Endothelial cell (in vitro differentiated cells): ENCODE data around the gene RUFY3. TPM values are rescaled to one million over a fixed set of nuclear protein-coding genes. Genes with fewer than 3 reads are reported as not detected.

ENCODE experiments used
- DNase-seq: peaks from one replicate; pipeline ENCODE4 v3.0.0; 2021; ENCODE audit warnings: low spot score
- H3K27ac Mint-ChIP-seq: one replicate; pipeline ENCODE4 v1.8.0; 2021; ENCODE audit warnings: mixed read lengths, inconsistent platforms; ENCODE audit not compliant: unreplicated experiment
- H3K27me3 Mint-ChIP-seq: one replicate; pipeline ENCODE4 v1.8.0; 2021; ENCODE audit warnings: mild to moderate bottlenecking, moderate library complexity, mixed read lengths, inconsistent platforms; ENCODE audit not compliant: unreplicated experiment
- H3K36me3 Mint-ChIP-seq: one replicate; pipeline ENCODE4 v1.8.0; 2021; ENCODE audit warnings: mild to moderate bottlenecking, low read depth, mixed read lengths, inconsistent platforms; ENCODE audit not compliant: unreplicated experiment
- H3K4me1 Mint-ChIP-seq: one replicate; pipeline ENCODE4 v1.8.0; 2021; ENCODE audit warnings: mild to moderate bottlenecking, mixed read lengths, inconsistent platforms; ENCODE audit not compliant: unreplicated experiment
- H3K4me3 Mint-ChIP-seq: one replicate; pipeline ENCODE4 v1.8.0; 2021; ENCODE audit warnings: mild to moderate bottlenecking, mixed read lengths, inconsistent platforms; ENCODE audit not compliant: unreplicated experiment
- H3K9me3 Mint-ChIP-seq: one replicate; pipeline ENCODE4 v1.8.0; 2021; ENCODE audit warnings: mixed read lengths, inconsistent platforms; ENCODE audit not compliant: unreplicated experiment
- total RNA-seq: library from RNA; stranded (reverse); fragmentation: NEBNext Ultra II Directional; extraction: Animal tissue kit (Norgen Biotek cat#: 25700); gene quantifications from one replicate; pipeline ENCODE4 v1.2.1, GENCODE V29; 2021; ENCODE audit not compliant: unreplicated experiment
- TF ChIP-seq, protein P1 (sequence below): fragments of 200-600 bp; sonication (generic); IDR thresholded peaks from one replicate; pipeline ENCODE4 v1.5.0; 2021; ENCODE audit warnings: antibody characterized with exemption; ENCODE audit not compliant: unreplicated experiment

The RUFY3 gene
- total RNA-seq, 1 donor from 2014 or later: 72.6 TPM

DNA sequence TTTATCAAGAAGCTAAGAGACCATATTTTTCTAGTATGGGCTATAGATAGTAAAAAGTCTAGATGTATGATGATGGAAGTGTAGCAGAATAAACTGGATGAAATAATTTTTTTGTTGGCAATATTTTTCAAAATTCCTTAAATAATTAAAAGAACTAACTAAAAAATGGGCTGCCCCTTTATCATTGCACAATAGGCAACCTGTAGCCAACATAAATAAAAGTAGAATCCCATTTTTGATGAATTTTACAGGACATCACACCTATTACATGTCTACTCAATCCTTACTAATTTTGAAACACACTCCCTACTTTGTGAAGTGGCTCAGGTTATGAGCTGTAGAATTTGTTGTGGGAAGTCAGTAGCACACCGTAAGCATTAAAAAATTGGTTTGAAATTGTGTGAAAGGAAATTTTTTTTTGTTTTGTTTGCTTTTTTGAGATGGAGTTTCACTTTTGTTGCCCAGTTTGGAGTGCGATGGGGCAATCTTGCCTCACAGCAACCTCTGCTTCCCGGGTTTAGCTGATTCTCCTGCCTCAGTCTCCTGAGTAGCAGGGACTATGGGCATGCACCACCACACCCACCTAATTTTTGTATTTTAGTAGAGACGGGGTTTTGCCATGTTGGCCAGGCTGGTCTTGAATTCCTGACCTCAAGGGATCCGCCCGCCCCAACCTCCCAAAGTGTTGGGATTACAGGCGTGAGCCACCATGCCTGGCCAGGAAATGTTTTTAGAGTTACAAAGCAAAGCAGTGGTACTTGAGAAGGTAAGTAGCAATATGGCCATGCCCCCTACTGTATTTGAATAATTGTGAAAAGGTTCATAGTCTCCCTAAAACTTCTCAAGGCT is 8.9 kb upstream of the RUFY3 start:
- TF ChIP-seq, protein P1, sequence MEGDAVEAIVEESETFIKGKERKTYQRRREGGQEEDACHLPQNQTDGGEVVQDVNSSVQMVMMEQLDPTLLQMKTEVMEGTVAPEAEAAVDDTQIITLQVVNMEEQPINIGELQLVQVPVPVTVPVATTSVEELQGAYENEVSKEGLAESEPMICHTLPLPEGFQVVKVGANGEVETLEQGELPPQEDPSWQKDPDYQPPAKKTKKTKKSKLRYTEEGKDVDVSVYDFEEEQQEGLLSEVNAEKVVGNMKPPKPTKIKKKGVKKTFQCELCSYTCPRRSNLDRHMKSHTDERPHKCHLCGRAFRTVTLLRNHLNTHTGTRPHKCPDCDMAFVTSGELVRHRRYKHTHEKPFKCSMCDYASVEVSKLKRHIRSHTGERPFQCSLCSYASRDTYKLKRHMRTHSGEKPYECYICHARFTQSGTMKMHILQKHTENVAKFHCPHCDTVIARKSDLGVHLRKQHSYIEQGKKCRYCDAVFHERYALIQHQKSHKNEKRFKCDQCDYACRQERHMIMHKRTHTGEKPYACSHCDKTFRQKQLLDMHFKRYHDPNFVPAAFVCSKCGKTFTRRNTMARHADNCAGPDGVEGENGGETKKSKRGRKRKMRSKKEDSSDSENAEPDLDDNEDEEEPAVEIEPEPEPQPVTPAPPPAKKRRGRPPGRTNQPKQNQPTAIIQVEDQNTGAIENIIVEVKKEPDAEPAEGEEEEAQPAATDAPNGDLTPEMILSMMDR: no peak
- Mint-ChIP-seq H3K9me3 (no peaks in the 10 kb centered on the region), H3K36me3 (no peaks in the 10 kb centered on the region), H3K4me3 (no peak overlapping the region), H3K4me1 (peaks cover 13% of the 10 kb centered on the region), H3K27ac (no peak overlapping the region), H3K27me3 (no peaks in the 10 kb centered on the region)
- DNase-seq: no peak

DNA sequence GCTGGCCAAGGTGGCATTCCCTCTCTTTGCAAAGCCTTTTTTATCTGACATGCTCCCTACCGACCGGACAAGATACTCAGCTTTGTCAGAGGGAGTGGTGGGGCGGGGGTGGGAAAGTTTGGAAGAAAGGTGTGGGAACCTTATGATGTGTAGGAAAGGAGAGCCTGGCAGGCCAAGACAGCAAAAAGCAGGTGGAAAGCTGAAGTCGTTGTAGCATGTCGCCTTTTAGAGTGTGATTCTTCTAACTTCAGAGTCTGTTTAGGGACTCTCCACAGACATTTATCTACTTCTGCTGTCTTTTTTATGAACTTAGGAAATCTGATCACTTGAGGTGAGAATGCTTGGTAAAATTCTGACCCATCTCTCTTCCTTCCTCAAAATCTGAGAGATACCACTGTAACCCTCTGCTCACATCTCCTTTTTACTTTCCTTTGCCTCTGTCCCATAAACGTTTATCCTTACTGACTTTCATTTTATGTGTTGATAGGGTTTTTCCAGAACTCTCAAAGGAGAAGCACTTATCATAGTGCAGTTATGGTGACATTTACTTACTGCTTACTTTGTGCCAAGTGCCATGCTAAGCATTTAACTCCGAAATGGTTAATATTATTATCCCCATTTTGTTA is 8.2 kb upstream of the RUFY3 start:
- H3K9me3 Mint-ChIP-seq: no peaks in the 10 kb centered on the region
- H3K36me3 Mint-ChIP-seq: no peaks in the 10 kb centered on the region
- no peaks in the 10 kb centered on the region for H3K27me3 Mint-ChIP-seq
- H3K4me3 Mint-ChIP-seq: no peak overlapping the region
- TF ChIP-seq, protein P1: no peak
- no peak overlapping the region for H3K27ac Mint-ChIP-seq
- no peak for DNase-seq
- peaks cover 13% of the 10 kb centered on the region for H3K4me1 Mint-ChIP-seq

DNA sequence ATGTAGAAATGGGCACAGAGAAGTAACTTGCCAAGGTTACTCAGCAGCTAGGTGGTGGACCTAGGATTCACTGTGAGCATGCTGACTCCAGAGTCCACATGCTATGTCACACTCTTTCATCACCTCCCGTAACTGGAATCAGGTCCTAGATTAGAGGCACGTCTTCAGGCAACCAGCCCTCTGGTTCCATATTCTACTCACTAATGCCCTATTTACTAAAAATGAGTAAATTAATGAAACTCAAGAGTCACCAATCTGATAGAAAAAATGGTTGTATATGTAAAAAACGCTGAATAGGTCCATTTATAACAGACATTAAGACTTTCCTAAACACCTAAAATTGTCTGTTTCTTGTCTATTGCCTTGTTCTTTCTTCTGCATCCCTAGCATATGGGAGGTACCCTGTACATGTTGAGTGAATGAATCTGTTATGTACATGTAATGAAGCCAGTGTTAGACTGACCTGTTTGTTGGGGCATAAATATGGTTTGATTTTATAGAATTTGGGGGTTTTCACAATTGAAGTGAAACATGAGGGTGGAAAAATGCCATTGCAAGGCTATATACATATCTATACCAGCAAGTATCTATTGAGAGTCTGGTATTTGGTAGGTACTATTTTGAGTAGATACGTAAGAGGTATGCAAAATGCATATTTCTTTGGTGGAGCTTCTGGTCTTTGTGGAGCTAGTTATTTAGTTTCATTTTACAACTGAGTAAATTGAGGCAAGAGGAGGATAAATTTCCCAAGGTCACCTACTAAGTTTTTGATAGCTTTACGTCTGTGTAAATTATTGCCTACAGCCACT is 7.5 kb upstream of the RUFY3 start:
- Mint-ChIP-seq H3K4me1 (peaks cover 13% of the 10 kb centered on the region), H3K9me3 (no peaks in the 10 kb centered on the region), H3K36me3 (no peaks in the 10 kb centered on the region), H3K27me3 (no peaks in the 10 kb centered on the region), H3K4me3 (peak overlapping the region; percentile 38), H3K27ac (no peak overlapping the region)
- DNase-seq: no peak
- TF ChIP-seq, protein P1: no peak

DNA sequence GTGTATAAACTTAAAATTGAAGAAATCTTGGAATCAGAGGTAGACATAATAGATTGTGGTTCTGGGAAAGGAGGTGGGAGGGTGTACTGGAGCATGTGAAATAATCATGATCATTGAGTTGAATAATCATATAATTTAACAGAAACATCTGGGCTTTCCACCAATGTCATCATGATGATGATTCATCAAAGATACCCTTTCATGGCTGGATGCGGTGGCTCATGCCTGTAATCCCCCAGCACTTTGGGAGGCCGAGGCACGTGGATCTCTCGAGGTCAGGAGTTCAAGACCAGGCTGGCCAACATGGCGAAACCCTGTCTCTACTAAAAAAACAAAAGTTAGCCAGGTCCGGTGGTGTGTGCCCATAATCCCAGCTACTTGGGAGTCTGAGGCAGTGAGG is 6.7 kb upstream of the RUFY3 start:
- H3K36me3 Mint-ChIP-seq: no peaks in the 10 kb centered on the region
- no peaks in the 10 kb centered on the region for H3K9me3 Mint-ChIP-seq
- TF ChIP-seq, protein P1: no peak
- no peak overlapping the region for H3K4me3 Mint-ChIP-seq
- DNase-seq: no peak
- no peak overlapping the region for H3K27ac Mint-ChIP-seq
- H3K4me1 Mint-ChIP-seq: peaks cover 8% of the 10 kb centered on the region
- no peaks in the 10 kb centered on the region for H3K27me3 Mint-ChIP-seq
